RCC 7860 (cell line): ENCODE data around the gene SPRR2D.
"Not testable (repeated sequence)": the region's sequence is repeated elsewhere in the genome, so short reads cannot be mapped to it uniquely, and the experiment has no call there.

Experiments used
- DNase-seq: peaks from one replicate; pipeline ENCODE4 v3.0.0-alpha.2; 2015; ENCODE audit warnings: low spot score
- FAIRE-seq: peaks from 2 replicates; lab custom pipeline; 2012; peaks lifted over from hg19 to GRCh38; lab: Jason Lieb, UNC

The SPRR2D gene

GRCh38 chr1:153021829-153022228 lies 19.1 kb downstream of the SPRR2D start:
- not testable (repeated sequence) for FAIRE-seq

GRCh38 chr1:153011235-153011758 lies 29.6 kb downstream of the SPRR2D start:
- FAIRE-seq, DNase-seq: not testable (repeated sequence)

More at GRCh38 chr1:153021829-153022228, 19.1 kb downstream of the SPRR2D start:
- DNase-seq, result not testable (repeated sequence)

GRCh38 chr1:153001382-153001781 lies 39.5 kb downstream of the SPRR2D start, which contains the start of gene SPRR3:
SPRR3 (plus strand) TSS chr1:153001749; CDS start chr1:153003021, 1,272 bp downstream.
- no peak for DNase-seq

GRCh38 chr1:153000294-153000693 lies 40.6 kb downstream of the SPRR2D start:
- DNase-seq, result no peak
- FAIRE-seq, result no peak

More at GRCh38 chr1:153001382-153001781, 39.5 kb downstream of the SPRR2D start, which contains the start of gene SPRR3:
- FAIRE-seq, result no peak

- DNase-seq, result no peak
- no peak for FAIRE-seq
Measured at GRCh38 chr1:152999818-153000217, 41.1 kb downstream of the SPRR2D start.

GRCh38 chr1:152998476-152998875 lies 42.4 kb downstream of the SPRR2D start:
- DNase-seq (no peak), FAIRE-seq (no peak)

- DNase-seq, result no peak
Measured at GRCh38 chr1:152997901-152998300, 43.0 kb downstream of the SPRR2D start.

GRCh38 chr1:152996633-152997400 lies 44.1 kb downstream of the SPRR2D start:
- DNase-seq (no peak), FAIRE-seq (no peak)

More at GRCh38 chr1:152997901-152998300, 43.0 kb downstream of the SPRR2D start:
- FAIRE-seq, result no peak

GRCh38 chr1:152995842-152996241 lies 45.1 kb downstream of the SPRR2D start:
- FAIRE-seq (no peak), DNase-seq (no peak)

GRCh38 chr1:152993186-152993585 lies 47.7 kb downstream of the SPRR2D start:
- DNase-seq, result no peak
- FAIRE-seq, result no peak
